Measurements from ENCODE around the gene PTCH2. TPM values are rescaled to one million over a fixed set of nuclear protein-coding genes. Genes with fewer than 3 reads are reported as not detected.

Gene PTCH2
- total RNA-seq, 1 experiment from 2014 or later = 0.83 TPM

GRCh38 chr1:44874155-44874554, 31.1 kb upstream of the PTCH2 start:
- BruUV-seq (replicated peaks) = no TSS peak
- CTCF ChIA-PET = no interaction called here
- Histone ChIP-seq H3K9me2 (ENCODE audit: insufficient read depth) (no peaks in the 10 kb centered on the region), H3K4me3 (no peak overlapping the region), H3K36me3 (ENCODE audit: low read depth) (no peaks in the 10 kb centered on the region), H3F3A (ENCODE audit: insufficient read depth, low read depth) (no peaks in the 10 kb centered on the region), H3K27ac (no peak overlapping the region), H4K20me1 (ENCODE audit: insufficient read depth) (no peaks in the 10 kb centered on the region), H3K79me2 (ENCODE audit: low read depth) (no peaks in the 10 kb centered on the region), H3K4me1 (replicated peaks; ENCODE audit: insufficient read depth) (no peaks in the 10 kb centered on the region), H2AFZ (no peak overlapping the region), H3K4me2 (no peak overlapping the region), H3K9me3 (ENCODE audit: insufficient read depth, low read depth) (no peaks in the 10 kb centered on the region), H3K27me3 (ENCODE audit: insufficient read depth, low read depth) (no peaks in the 10 kb centered on the region)
- intact Hi-C loops (cut with micrococcal nuclease; ENCODE audit: unreplicated experiment) = no loop called here
- DNase-seq = no peak
- POLR2A ChIA-PET (ENCODE audit: unreplicated experiment) = no interaction called here
- TF ChIP-seq, protein P1, sequence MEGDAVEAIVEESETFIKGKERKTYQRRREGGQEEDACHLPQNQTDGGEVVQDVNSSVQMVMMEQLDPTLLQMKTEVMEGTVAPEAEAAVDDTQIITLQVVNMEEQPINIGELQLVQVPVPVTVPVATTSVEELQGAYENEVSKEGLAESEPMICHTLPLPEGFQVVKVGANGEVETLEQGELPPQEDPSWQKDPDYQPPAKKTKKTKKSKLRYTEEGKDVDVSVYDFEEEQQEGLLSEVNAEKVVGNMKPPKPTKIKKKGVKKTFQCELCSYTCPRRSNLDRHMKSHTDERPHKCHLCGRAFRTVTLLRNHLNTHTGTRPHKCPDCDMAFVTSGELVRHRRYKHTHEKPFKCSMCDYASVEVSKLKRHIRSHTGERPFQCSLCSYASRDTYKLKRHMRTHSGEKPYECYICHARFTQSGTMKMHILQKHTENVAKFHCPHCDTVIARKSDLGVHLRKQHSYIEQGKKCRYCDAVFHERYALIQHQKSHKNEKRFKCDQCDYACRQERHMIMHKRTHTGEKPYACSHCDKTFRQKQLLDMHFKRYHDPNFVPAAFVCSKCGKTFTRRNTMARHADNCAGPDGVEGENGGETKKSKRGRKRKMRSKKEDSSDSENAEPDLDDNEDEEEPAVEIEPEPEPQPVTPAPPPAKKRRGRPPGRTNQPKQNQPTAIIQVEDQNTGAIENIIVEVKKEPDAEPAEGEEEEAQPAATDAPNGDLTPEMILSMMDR (conservative IDR thresholded peaks at IDR 0.05) = no peak
- no peak for TF ChIP-seq EZH2 (IDR thresholded peaks at IDR 0.05; ENCODE audit: low read depth)

DNA sequence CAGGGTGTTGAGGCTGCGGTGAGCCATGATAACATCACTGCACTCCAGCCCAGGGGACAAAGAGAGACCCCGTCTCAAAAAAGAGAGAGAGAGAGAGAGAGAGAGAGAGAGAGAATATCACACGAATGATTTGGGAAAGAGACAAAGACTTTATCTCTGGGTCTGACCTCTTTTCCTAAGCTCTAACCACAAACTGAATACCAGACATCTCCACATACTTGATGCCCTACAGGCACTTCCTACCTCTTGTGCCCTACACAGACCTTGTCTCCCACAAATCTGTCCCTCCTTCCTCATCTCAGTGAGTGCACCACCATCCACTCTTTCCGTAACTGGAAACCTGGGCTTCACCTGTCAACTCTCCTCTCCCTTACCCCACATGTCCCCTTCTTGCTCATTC, 27.0 kb upstream of the PTCH2 start:
- Histone ChIP-seq H3K4me3 (no peak overlapping the region), H3K4me1 (replicated peaks; ENCODE audit: insufficient read depth) (no peaks in the 10 kb centered on the region), H3F3A (ENCODE audit: insufficient read depth, low read depth) (no peaks in the 10 kb centered on the region), H3K4me2 (no peak overlapping the region), H2AFZ (no peak overlapping the region), H3K27me3 (ENCODE audit: insufficient read depth, low read depth) (no peaks in the 10 kb centered on the region), H3K36me3 (ENCODE audit: low read depth) (no peaks in the 10 kb centered on the region), H3K9me2 (ENCODE audit: insufficient read depth) (no peaks in the 10 kb centered on the region), H3K79me2 (ENCODE audit: low read depth) (no peaks in the 10 kb centered on the region), H3K27ac (no peak overlapping the region), H3K9me3 (ENCODE audit: insufficient read depth, low read depth) (no peaks in the 10 kb centered on the region), H4K20me1 (ENCODE audit: insufficient read depth) (no peaks in the 10 kb centered on the region)
- ChIA-PET POLR2A (ENCODE audit: unreplicated experiment) (no interaction called here), CTCF (interaction anchor here (0.6 kb wide), 1 partner anchor 1327 kb away, joined by 9 read pairs; no protein-coding TSS in a partner anchor)
- TF ChIP-seq, protein P1 (conservative IDR thresholded peaks at IDR 0.05) = no peak
- no peak for TF ChIP-seq EZH2 (IDR thresholded peaks at IDR 0.05; ENCODE audit: low read depth)
- no peak for DNase-seq
- intact Hi-C loops (cut with micrococcal nuclease; ENCODE audit: unreplicated experiment) = no loop called here
- BruUV-seq (replicated peaks) = no TSS peak

DNA sequence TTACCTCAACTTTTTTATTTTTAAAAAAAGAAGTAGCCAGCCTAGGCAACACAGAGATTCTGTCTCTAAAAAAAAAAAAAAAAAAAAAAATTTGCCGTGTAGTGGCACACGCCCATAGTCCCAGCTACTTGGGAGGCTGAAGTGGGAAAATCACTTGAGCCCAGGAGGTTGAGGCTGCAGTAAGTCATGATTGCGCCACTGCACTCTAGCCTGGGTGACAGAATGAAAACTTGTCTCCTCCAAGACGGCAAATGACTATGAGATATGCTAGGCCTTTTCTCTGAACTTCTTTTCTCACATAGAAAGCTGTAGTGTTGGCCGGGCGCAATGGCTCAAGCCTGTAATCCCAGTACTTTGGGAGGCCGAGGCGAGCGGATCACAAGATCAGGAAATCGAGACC, 24.7 kb upstream of the PTCH2 start:
- H3K27ac ChIP-seq = no peak overlapping the region
- no peaks in the 10 kb centered on the region for H3K9me2 ChIP-seq (ENCODE audit: insufficient read depth)
- H3K4me3 ChIP-seq = no peak overlapping the region
- intact Hi-C loops (cut with micrococcal nuclease; ENCODE audit: unreplicated experiment) = no loop called here
- no peaks in the 10 kb centered on the region for H3K27me3 ChIP-seq (ENCODE audit: insufficient read depth, low read depth)
- no peaks in the 10 kb centered on the region for H3F3A ChIP-seq (ENCODE audit: insufficient read depth, low read depth)
- no peak overlapping the region for H2AFZ ChIP-seq
- CTCF ChIA-PET = interaction anchor here (0.6 kb wide), 1 partner anchor 1157 kb away, joined by 8 read pairs; no protein-coding TSS in a partner anchor
- H3K36me3 ChIP-seq (ENCODE audit: low read depth) = no peaks in the 10 kb centered on the region
- H3K9me3 ChIP-seq (ENCODE audit: insufficient read depth, low read depth) = no peaks in the 10 kb centered on the region
- no TSS peak for BruUV-seq (replicated peaks)
- H3K4me2 ChIP-seq = no peak overlapping the region
- POLR2A ChIA-PET (ENCODE audit: unreplicated experiment) = interaction anchor here (0.6 kb wide), 1 partner anchor 82 kb away, joined by 3 read pairs; no protein-coding TSS in a partner anchor
- H4K20me1 ChIP-seq (ENCODE audit: insufficient read depth) = no peaks in the 10 kb centered on the region
- TF ChIP-seq, protein P1 (conservative IDR thresholded peaks at IDR 0.05) = no peak
- no peak for TF ChIP-seq EZH2 (IDR thresholded peaks at IDR 0.05; ENCODE audit: low read depth)
- DNase-seq = no peak
- H3K79me2 ChIP-seq (ENCODE audit: low read depth) = no peaks in the 10 kb centered on the region
- H3K4me1 ChIP-seq (replicated peaks; ENCODE audit: insufficient read depth) = no peaks in the 10 kb centered on the region
